H9 (cell line): ENCODE data around the gene ITSN1. TPM values are rescaled to one million over a fixed set of nuclear protein-coding genes. Genes with fewer than 3 reads are reported as not detected.

Experiments used
- DNase-seq: peaks from one replicate; pipeline ENCODE4 v3.0.0-alpha.2; 2017
- H2AFZ ChIP-seq: one replicate; pipeline ENCODE4 v1.6.1; 2013; ENCODE audit warnings: mild to moderate bottlenecking, low read length, control low read depth, moderate library complexity
- H2AK5ac ChIP-seq: 2 replicates; pipeline ENCODE4 v1.6.1; 2013; ENCODE audit warnings: low read length, control low read depth, mixed read lengths; ENCODE audit not compliant: insufficient read length
- H2BK120ac ChIP-seq: one replicate; pipeline ENCODE4 v1.6.1; 2013; ENCODE audit warnings: low read depth, mild to moderate bottlenecking, low read length, control low read depth, inconsistent platforms; ENCODE audit not compliant: poor library complexity, severe bottlenecking
- H2BK12ac ChIP-seq: 2 replicates; pipeline ENCODE4 v1.6.1; 2013; ENCODE audit warnings: low read length, control low read depth, mixed read lengths, low read depth; ENCODE audit not compliant: insufficient read length
- H2BK15ac ChIP-seq: 2 replicates; pipeline ENCODE4 v1.6.1; 2013; ENCODE audit warnings: low read depth, low read length, control low read depth
- H2BK20ac ChIP-seq: one replicate; pipeline ENCODE4 v1.6.1; 2013; ENCODE audit warnings: low read depth, mild to moderate bottlenecking, low read length, control low read depth, inconsistent platforms; ENCODE audit not compliant: poor library complexity, severe bottlenecking
- H2BK5ac ChIP-seq: 2 replicates; pipeline ENCODE4 v1.6.1; 2013; ENCODE audit warnings: low read length, control low read depth, mixed read lengths; ENCODE audit not compliant: insufficient read length
- H3K14ac ChIP-seq: 2 replicates; pipeline ENCODE4 v1.6.1; 2013; ENCODE audit warnings: low read length, control low read depth; ENCODE audit not compliant: insufficient read depth
- H3K18ac ChIP-seq: 2 replicates; pipeline ENCODE4 v1.6.1; 2013; ENCODE audit warnings: low read depth, mild to moderate bottlenecking, mixed read lengths, low read length, control low read depth; ENCODE audit not compliant: insufficient read length
- H3K23ac ChIP-seq: 2 replicates; pipeline ENCODE4 v1.6.1; 2013; ENCODE audit warnings: low read length, control low read depth, mixed read lengths, low read depth; ENCODE audit not compliant: insufficient read length
- H3K23me2 ChIP-seq: 2 replicates; pipeline ENCODE4 v1.6.1; 2013; ENCODE audit warnings: low read depth, mild to moderate bottlenecking, mixed read lengths, low read length, control low read depth; ENCODE audit not compliant: insufficient read length, poor library complexity, severe bottlenecking
- H3K27ac ChIP-seq: 2 replicates; pipeline ENCODE4 v1.5.1; 2013; ENCODE audit warnings: low read length, control low read depth, mixed read lengths, low read depth; ENCODE audit not compliant: insufficient read length
- H3K27me3 ChIP-seq: 2 replicates; pipeline ENCODE4 v1.6.1; 2013; ENCODE audit warnings: low read length, control low read depth, inconsistent platforms; ENCODE audit not compliant: insufficient read depth
- H3K4ac ChIP-seq: 2 replicates; pipeline ENCODE4 v1.6.1; 2013; ENCODE audit warnings: low read depth, mild to moderate bottlenecking, control low read depth, inconsistent platforms, low read length, moderate library complexity
- H3K4me1 ChIP-seq: 2 replicates; pipeline ENCODE4 v1.6.1; 2013; ENCODE audit warnings: low read length, control low read depth, inconsistent platforms; ENCODE audit not compliant: insufficient read depth
- H3K4me2 ChIP-seq: 2 replicates; pipeline ENCODE4 v1.6.1; 2013; ENCODE audit warnings: low read length, control low read depth, mixed read lengths; ENCODE audit not compliant: insufficient read length, insufficient read depth
- H3K56ac ChIP-seq: 2 replicates; pipeline ENCODE4 v1.6.1; 2013; ENCODE audit warnings: low read depth, mild to moderate bottlenecking, mixed read lengths, low read length, control low read depth; ENCODE audit not compliant: insufficient read length
- H3K79me1 ChIP-seq: 2 replicates; pipeline ENCODE4 v1.6.1; 2013; ENCODE audit warnings: low read depth, mild to moderate bottlenecking, moderate library complexity, low read length, control low read depth, inconsistent platforms; ENCODE audit not compliant: insufficient read depth, poor library complexity, severe bottlenecking
- H3K79me2 ChIP-seq: 2 replicates; pipeline ENCODE4 v1.6.1; 2013; ENCODE audit warnings: low read length, control low read depth, inconsistent platforms; ENCODE audit not compliant: insufficient read depth
- H3K9ac ChIP-seq: 2 replicates; pipeline ENCODE4 v1.6.1; 2013; ENCODE audit warnings: low read length, control low read depth, mixed read lengths; ENCODE audit not compliant: insufficient read length; ENCODE audit errors: extremely low read depth
- H3K9me3 ChIP-seq: one replicate; pipeline ENCODE4 v1.6.1; 2013; ENCODE audit warnings: low read depth, low read length, inconsistent platforms; ENCODE audit not compliant: control insufficient read depth
- H3T11ph ChIP-seq: one replicate; pipeline ENCODE4 v1.6.1; 2013; ENCODE audit warnings: mild to moderate bottlenecking, low read length, control low read depth, inconsistent platforms
- H4K20me1 ChIP-seq: one replicate; pipeline ENCODE4 v1.6.1; 2013; ENCODE audit not compliant: control insufficient read depth, insufficient read length, insufficient read depth
- H4K5ac ChIP-seq: 2 replicates; pipeline ENCODE4 v1.6.1; 2013; ENCODE audit warnings: low read depth, mild to moderate bottlenecking, mixed read lengths, low read length, control low read depth; ENCODE audit not compliant: insufficient read length
- H4K8ac ChIP-seq: replicated peaks from 2 replicates; pipeline ENCODE4 v1.6.1; 2013; ENCODE audit warnings: low read length, control low read depth, mixed read lengths, low read depth; ENCODE audit not compliant: insufficient read length
- H4K91ac ChIP-seq: 2 replicates; pipeline ENCODE4 v1.6.1; 2013; ENCODE audit warnings: low read depth, mild to moderate bottlenecking, moderate library complexity, mixed read lengths, low read length, control low read depth; ENCODE audit not compliant: insufficient read length
- H3K27ac Mint-ChIP-seq, 3 experiments: 2 replicates in 2 of 3; 3 replicates in 1 of 3; pipeline ENCODE4 v1.8.0; 2020 to 2021; ENCODE audit warnings: mixed read lengths in 3 of 3, mild to moderate bottlenecking in 1 of 3, moderate library complexity in 1 of 3
- H3K27me3 Mint-ChIP-seq: 2 replicates; pipeline ENCODE4 v1.8.0; 2021; ENCODE audit warnings: low read depth, mild to moderate bottlenecking, moderate library complexity, mixed read lengths
- H3K36me3 Mint-ChIP-seq, 3 experiments: 2 replicates in 2 of 3; 3 replicates in 1 of 3; pipeline ENCODE4 v1.8.0; 2020 to 2021; ENCODE audit warnings: low read depth in 3 of 3, mixed read lengths in 3 of 3; ENCODE audit not compliant: insufficient read depth in 1 of 3
- H3K4me1 Mint-ChIP-seq, 2 experiments: 2 replicates each; pipeline ENCODE4 v1.8.0; 2020; ENCODE audit warnings: mixed read lengths in 2 of 2
- H3K4me3 Mint-ChIP-seq, 2 experiments: 2 replicates in 1 of 2; 3 replicates in 1 of 2; pipeline ENCODE4 v1.8.0; 2020 to 2021; ENCODE audit warnings: mild to moderate bottlenecking in 2 of 2, mixed read lengths in 2 of 2, moderate library complexity in 1 of 2
- H3K9me3 Mint-ChIP-seq, 2 experiments: 2 replicates in 1 of 2; 3 replicates in 1 of 2; pipeline ENCODE4 v1.8.0; 2020; ENCODE audit warnings: mild to moderate bottlenecking in 2 of 2, mixed read lengths in 2 of 2, moderate library complexity in 1 of 2
- CTCF ChIP-seq: fragments of 200-600 bp; sonication (generic); conservative IDR thresholded peaks from 3 replicates; pipeline ENCODE4 v1.8.0; 2021; ENCODE audit warnings: antibody characterized with exemption, mild to moderate bottlenecking
- WGBS: extraction: QIAGEN DNeasy Blood & Tissue Kit; methylation state at CpG from one replicate; pipeline ENCODE4 v1.1.7; 2013; ENCODE audit warnings: missing lambda C conversion rate, low lambda C conversion rate, mixed read lengths; ENCODE audit not compliant: insufficient read length; ENCODE audit errors: extremely low coverage; 5-methylcytosine and 5-hydroxymethylcytosine counted together
- total RNA-seq: library from RNA; stranded (reverse); gene quantifications from 2 replicates; pipeline ENCODE4 v1.2.1, GENCODE V29; 2021

Gene ITSN1
- total RNA-seq, 1 experiment from 2014 or later: 94.2 TPM

- Histone ChIP-seq H3K79me1 (no peaks in the 10 kb centered on the region), H3K23ac (no peak overlapping the region), H3K4ac (no peak overlapping the region), H2BK5ac (no peak overlapping the region), H3K9ac (no peak overlapping the region), H3K56ac (no peak overlapping the region), H2BK20ac (no peak overlapping the region), H4K5ac (no peak overlapping the region), H3K27ac (no peak overlapping the region), H3K14ac (no peak overlapping the region), H3K4me2 (no peak overlapping the region), H2BK15ac (no peak overlapping the region), H3K18ac (no peak overlapping the region), H2AK5ac (no peak overlapping the region), H4K91ac (no peak overlapping the region), H2AFZ (no peak overlapping the region), H2BK120ac (no peak overlapping the region), H3K27me3 (no peaks in the 10 kb centered on the region), H4K20me1 (no peaks in the 10 kb centered on the region), H3K4me1 (no peaks in the 10 kb centered on the region), H3K23me2 (no peaks in the 10 kb centered on the region), H3K9me3 (no peaks in the 10 kb centered on the region), H4K8ac (no peak overlapping the region), H2BK12ac (no peak overlapping the region), H3K79me2 (no peaks in the 10 kb centered on the region), H3T11ph (no peak overlapping the region)
- no peak for TF ChIP-seq CTCF
- H3K27me3 Mint-ChIP-seq: no peaks in the 10 kb centered on the region
- no peak for DNase-seq
- no CpG with 5 or more reads among the region's 1 CpG for WGBS
- peaks cover 0 to 13% (median 9%) of the 10 kb centered on the region in 3 experiments; a peak in 4 of 7 replicates for H3K36me3 Mint-ChIP-seq
- H3K4me1 Mint-ChIP-seq: no peaks in the 10 kb centered on the region
- H3K4me3 Mint-ChIP-seq: no peak overlapping the region
- H3K27ac Mint-ChIP-seq: peak overlapping the region in 1 of 3 experiments; percentile 42; a peak in 1 of 7 replicates
- H3K9me3 Mint-ChIP-seq: no peaks in the 10 kb centered on the region
Measured at GRCh38 chr21:33608559-33608958, 33.7 kb upstream of the ITSN1 start.
